ENCODE results near the gene SULT4A1. TPM values are rescaled to one million over a fixed set of nuclear protein-coding genes. Genes with fewer than 3 reads are reported as not detected.

The SULT4A1 gene
- total RNA-seq, 1 donor from 2014 or later: 79.5 TPM

GRCh38 chr22:43881091-43882061, 19.1 kb upstream of the SULT4A1 start:
- no peak overlapping the region for H3K27ac Mint-ChIP-seq (ENCODE audit: unreplicated experiment)
- no peaks in the 10 kb centered on the region for H3K9me3 Mint-ChIP-seq (ENCODE audit: unreplicated experiment)
- no peaks in the 10 kb centered on the region for H3K4me1 Mint-ChIP-seq (ENCODE audit: low read depth, unreplicated experiment)
- H3K4me3 Mint-ChIP-seq (ENCODE audit: unreplicated experiment): no peak overlapping the region
- H3K27me3 Mint-ChIP-seq (ENCODE audit: unreplicated experiment): peaks cover 7% of the 10 kb centered on the region
- H3K36me3 Mint-ChIP-seq (ENCODE audit: unreplicated experiment): no peaks in the 10 kb centered on the region
- no peak for TF ChIP-seq CTCF (IDR thresholded peaks at IDR 0.05; ENCODE audit: partially characterized antibody, unreplicated experiment)
- DNase-seq: no peak

- no peaks in the 10 kb centered on the region for H3K9me3 Mint-ChIP-seq (ENCODE audit: unreplicated experiment)
- no peak overlapping the region for H3K27ac Mint-ChIP-seq (ENCODE audit: unreplicated experiment)
- TF ChIP-seq CTCF (IDR thresholded peaks at IDR 0.05; ENCODE audit: partially characterized antibody, unreplicated experiment): no peak
- H3K27me3 Mint-ChIP-seq (ENCODE audit: unreplicated experiment): peaks cover 9% of the 10 kb centered on the region
- no peaks in the 10 kb centered on the region for H3K36me3 Mint-ChIP-seq (ENCODE audit: unreplicated experiment)
- no peak for DNase-seq
- peaks cover 4% of the 10 kb centered on the region for H3K4me1 Mint-ChIP-seq (ENCODE audit: low read depth, unreplicated experiment)
- no peak overlapping the region for H3K4me3 Mint-ChIP-seq (ENCODE audit: unreplicated experiment)
Measured at GRCh38 chr22:43880541-43880991, 18.3 kb upstream of the SULT4A1 start.

- Mint-ChIP-seq H3K9me3 (ENCODE audit: unreplicated experiment) (no peaks in the 10 kb centered on the region), H3K27me3 (ENCODE audit: unreplicated experiment) (peaks cover 6% of the 10 kb centered on the region), H3K4me1 (ENCODE audit: low read depth, unreplicated experiment) (peaks cover 4% of the 10 kb centered on the region), H3K4me3 (ENCODE audit: unreplicated experiment) (no peak overlapping the region), H3K36me3 (ENCODE audit: unreplicated experiment) (no peaks in the 10 kb centered on the region), H3K27ac (ENCODE audit: unreplicated experiment) (no peak overlapping the region)
- DNase-seq: no peak
- no peak for TF ChIP-seq CTCF (IDR thresholded peaks at IDR 0.05; ENCODE audit: partially characterized antibody, unreplicated experiment)
Measured at GRCh38 chr22:43879901-43880540, 17.7 kb upstream of the SULT4A1 start.

- no peak for DNase-seq
- Mint-ChIP-seq H3K4me3 (ENCODE audit: unreplicated experiment) (no peak overlapping the region), H3K27ac (ENCODE audit: unreplicated experiment) (no peak overlapping the region)
Measured at GRCh38 chr22:43878831-43879550, 16.7 kb upstream of the SULT4A1 start.

More at GRCh38 chr22:43878831-43879550, 16.7 kb upstream of the SULT4A1 start:
- Mint-ChIP-seq H3K27me3 (ENCODE audit: unreplicated experiment) (peaks cover 2% of the 10 kb centered on the region), H3K36me3 (ENCODE audit: unreplicated experiment) (no peaks in the 10 kb centered on the region), H3K9me3 (ENCODE audit: unreplicated experiment) (no peaks in the 10 kb centered on the region), H3K4me1 (ENCODE audit: low read depth, unreplicated experiment) (peaks cover 4% of the 10 kb centered on the region)
- TF ChIP-seq CTCF (IDR thresholded peaks at IDR 0.05; ENCODE audit: partially characterized antibody, unreplicated experiment): no peak

Data from glutamatergic neuron (in vitro differentiated cells).